H1 (cell line): Measurements from ENCODE around the gene COL5A1.

Source experiments
- BCL11A ChIP-seq, 2 experiments: IDR thresholded peaks; one replicate each; pipeline ENCODE4 v1.6.1; 2011; ENCODE audit warnings: low read depth in 2 of 2, low read length in 2 of 2, mild to moderate bottlenecking in 2 of 2
- CTCF ChIP-seq, 3 experiments: IDR thresholded peaks; 1 replicate in 2 of 3; 2 replicates in 1 of 3; pipeline versions ENCODE4 v1.5.1 to v1.6.1; 2011; ENCODE audit warnings: low read length in 3 of 3, mild to moderate bottlenecking in 3 of 3, inconsistent platforms in 2 of 3, low read depth in 1 of 3, moderate library complexity in 1 of 3; ENCODE audit not compliant: insufficient read depth in 1 of 3; ENCODE audit errors: control extremely low read depth in 1 of 3
- EGR1 ChIP-seq: IDR thresholded peaks from 2 replicates; pipeline ENCODE4 v1.6.1; 2011; ENCODE audit warnings: low read depth, low read length, borderline replicate concordance
- POLR2A ChIP-seq, 2 experiments: IDR thresholded peaks; 1 replicate in 1 of 2; 2 replicates in 1 of 2; pipeline ENCODE4 v1.6.1; 2011; ENCODE audit warnings: low read depth in 2 of 2, low read length in 2 of 2, mild to moderate bottlenecking in 2 of 2; ENCODE audit errors: control extremely low read depth in 1 of 2
- RXRA ChIP-seq: IDR thresholded peaks from 2 replicates; pipeline ENCODE4 v1.6.1; 2011; ENCODE audit warnings: low read depth, mild to moderate bottlenecking, low read length, moderate library complexity; ENCODE audit not compliant: insufficient read depth
- TCF12 ChIP-seq: IDR thresholded peaks from 2 replicates; pipeline ENCODE4 v1.6.1; 2011; ENCODE audit warnings: low read depth, mild to moderate bottlenecking, low read length

GRCh38 chr9:134782921-134783698 lies 141.5 kb downstream of the COL5A1 start:
- TF ChIP-seq BCL11A (IDR thresholded peaks at IDR 0.05; ENCODE audit: low read depth in 2 of 2, low read length in 2 of 2) (no peak), EGR1 (no peak), CTCF (IDR thresholded peaks at IDR 0.05; ENCODE audit: control extremely low read depth in 1 of 3, insufficient read depth in 1 of 3, low read depth in 1 of 3, low read length in 3 of 3) (no peak), RXRA (no peak), POLR2A (IDR thresholded peaks at IDR 0.05; ENCODE audit: control extremely low read depth in 1 of 2, low read depth in 2 of 2, low read length in 2 of 2) (no peak), TCF12 (no peak)
